ENCODE measurements around the gene METAP1D. TPM values are rescaled to one million over a fixed set of nuclear protein-coding genes. Genes with fewer than 3 reads are reported as not detected.
A peak's percentile ranks its signal among the peaks of the same experiment; 100 is the strongest.

Gene METAP1D
- total RNA-seq, 2 donors from 2014 or later, result 11.6 to 13.6 TPM

- H3K27ac ChIP-seq, result no peak overlapping the region
- no peak for DNase-seq (ENCODE audit: low spot score)
- no peak overlapping the region for H3K4me3 ChIP-seq
- intact Hi-C loops (cut with DNase I), result no loop called here
- H3K4me1 ChIP-seq (replicated peaks), result peaks cover 5% of the 10 kb centered on the region
- TF ChIP-seq CTCF (IDR thresholded peaks at IDR 0.05) (no peak), POLR2A (IDR thresholded peaks at IDR 0.05) (no peak), POLR2AphosphoS5 (IDR thresholded peaks at IDR 0.05) (no peak)
- no peaks in the 10 kb centered on the region for H3K9me3 ChIP-seq
- no peaks in the 10 kb centered on the region for H3K36me3 ChIP-seq
- peaks cover 77% of the 10 kb centered on the region for H3K27me3 ChIP-seq (replicated peaks; ENCODE audit: insufficient read depth)
- 16% methylated on average over 23 of the region's 23 CpGs for WGBS
Observed at GRCh38 chr2:172083628-172084394, 84.1 kb downstream of the METAP1D start.

GRCh38 chr2:172084395-172084644, 84.6 kb downstream of the METAP1D start:
- no peak for DNase-seq (ENCODE audit: low spot score)
- no peaks in the 10 kb centered on the region for H3K9me3 ChIP-seq
- TF ChIP-seq POLR2AphosphoS5 (IDR thresholded peaks at IDR 0.05), result no peak
- TF ChIP-seq POLR2A (IDR thresholded peaks at IDR 0.05), result no peak
- no peak for TF ChIP-seq CTCF (IDR thresholded peaks at IDR 0.05)
- 3% methylated on average over 17 of the region's 17 CpGs for WGBS
- intact Hi-C loops (cut with DNase I), result no loop called here
- no peak overlapping the region for H3K27ac ChIP-seq
- peaks cover 77% of the 10 kb centered on the region for H3K27me3 ChIP-seq (replicated peaks; ENCODE audit: insufficient read depth)
- H3K4me3 ChIP-seq, result no peak overlapping the region
- H3K4me1 ChIP-seq (replicated peaks), result peaks cover 5% of the 10 kb centered on the region
- H3K36me3 ChIP-seq, result no peaks in the 10 kb centered on the region

GRCh38 chr2:172084645-172085459, 85.1 kb downstream of the METAP1D start:
- TF ChIP-seq CTCF (IDR thresholded peaks at IDR 0.05), result no peak
- TF ChIP-seq POLR2AphosphoS5 (IDR thresholded peaks at IDR 0.05), result peak; percentile 29
- Histone ChIP-seq H3K36me3 (no peaks in the 10 kb centered on the region), H3K9me3 (no peaks in the 10 kb centered on the region), H3K27me3 (replicated peaks; ENCODE audit: insufficient read depth) (peaks cover 77% of the 10 kb centered on the region), H3K27ac (no peak overlapping the region), H3K4me3 (peak overlapping the region; percentile 3 to 15), H3K4me1 (replicated peaks) (peaks cover 5% of the 10 kb centered on the region)
- WGBS, result 2% methylated on average over 35 of the region's 76 CpGs
- intact Hi-C loops (cut with DNase I), result loop anchor here (5.0 kb wide), 1 partner anchor 88 kb away; the partner anchor contains the start of gene METAP1D
- no peak for DNase-seq (ENCODE audit: low spot score)

GRCh38 chr2:172085460-172086159, 85.9 kb downstream of the METAP1D start, which contains the start of gene DLX1:
DLX1 (plus strand) TSS chr2:172085507; CDS start chr2:172085678, 171 bp downstream.
- Histone ChIP-seq H3K4me3 (peak within 1 kb of the TSS; percentile 3 to 15), H3K27ac (no peak within 1 kb of the TSS), H3K27me3 (replicated peaks; ENCODE audit: insufficient read depth) (peaks cover 74% of the 10 kb centered on the region), H3K9me3 (no peaks in the 10 kb centered on the region), H3K4me1 (replicated peaks) (peaks cover 5% of the 10 kb centered on the region), H3K36me3 (no peaks in the 10 kb centered on the region)
- TF ChIP-seq POLR2AphosphoS5 (IDR thresholded peaks at IDR 0.05) (no peak), POLR2A (IDR thresholded peaks at IDR 0.05) (no peak), CTCF (IDR thresholded peaks at IDR 0.05) (no peak)
- 2% methylated on average over 27 of the region's 34 CpGs for WGBS
- DNase-seq (ENCODE audit: low spot score), result no peak
- intact Hi-C loops (cut with DNase I), result loop anchor here (5.0 kb wide), 1 partner anchor 88 kb away; the partner anchor contains the start of gene METAP1D

Data from prostate gland (tissue), 2 donors.